ENCODE results near the gene ADAM33.

ADAM33 gene

GRCh38 chr20:3712279-3712873 lies 30.6 kb upstream of the ADAM33 start, which contains the start of gene SIGLEC1:
TSS of gene SIGLEC1 (minus strand) at chr20:3712600. CDS start at chr20:3707128, 5,472 bp downstream.
- H3K9me2 ChIP-seq (replicated peaks; ENCODE audit: insufficient read depth, low read length), result no peaks in the 10 kb centered on the region
- H3K36me3 ChIP-seq (ENCODE audit: low read length), result no peaks in the 10 kb centered on the region
- TF ChIP-seq EZH2phosphoT487 (conservative IDR thresholded peaks at IDR 0.05; ENCODE audit: low read length), result no peak
- no peak for TF ChIP-seq CTCF (IDR thresholded peaks at IDR 0.05; ENCODE audit: insufficient read depth, low read length, poor library complexity, severe bottlenecking)
- no peaks in the 10 kb centered on the region for H4K20me1 ChIP-seq (ENCODE audit: low read depth, low read length)
- H3K9ac ChIP-seq (ENCODE audit: low read length), result no peak within 1 kb of the TSS
- no peaks in the 10 kb centered on the region for H3F3A ChIP-seq (ENCODE audit: insufficient read depth)
- H3K4me3 ChIP-seq (ENCODE audit: insufficient read depth, low read length, poor library complexity, severe bottlenecking), result no peak within 1 kb of the TSS
- no peaks in the 10 kb centered on the region for H3K79me2 ChIP-seq (ENCODE audit: insufficient read depth, low read length)
- H2AFZ ChIP-seq (ENCODE audit: low read depth, low read length, severe bottlenecking), result no peak within 1 kb of the TSS
- no peak within 1 kb of the TSS for H3K4me2 ChIP-seq (ENCODE audit: low read depth, low read length, poor library complexity, severe bottlenecking)
- H3K9me3 ChIP-seq (ENCODE audit: insufficient read depth, low read length), result no peaks in the 10 kb centered on the region
- H3K27me3 ChIP-seq (ENCODE audit: low read length), result no peaks in the 10 kb centered on the region
- no peak within 1 kb of the TSS for H3K27ac ChIP-seq (ENCODE audit: low read depth, low read length)

DNA sequence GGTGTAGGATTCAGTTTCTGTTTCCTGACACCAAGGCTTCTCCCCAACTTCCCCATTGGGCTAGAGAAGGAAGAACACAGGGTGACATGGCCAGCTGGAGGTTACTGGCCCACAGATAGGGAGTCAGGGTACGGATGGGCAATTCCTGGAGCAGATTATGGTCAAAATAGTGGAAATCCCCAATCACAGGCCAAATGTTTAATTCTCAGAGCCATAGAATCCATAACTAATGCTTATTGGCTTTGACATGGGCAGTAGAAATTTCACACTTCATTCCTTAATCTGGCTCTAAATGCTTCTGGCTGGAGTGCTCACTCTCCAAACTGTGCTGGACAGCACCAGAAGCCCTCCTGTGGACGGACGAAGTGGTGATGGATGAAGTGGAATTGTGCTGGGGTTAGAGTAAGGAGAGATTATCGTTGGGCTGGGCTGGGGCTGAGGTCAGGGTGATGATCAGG lies 29.7 kb upstream of the ADAM33 start:
- Histone ChIP-seq H3K36me3 (ENCODE audit: low read length) (no peaks in the 10 kb centered on the region), H3K9me3 (ENCODE audit: insufficient read depth, low read length) (no peaks in the 10 kb centered on the region), H4K20me1 (ENCODE audit: low read depth, low read length) (no peaks in the 10 kb centered on the region), H3K27me3 (ENCODE audit: low read length) (no peaks in the 10 kb centered on the region), H3K4me3 (ENCODE audit: insufficient read depth, low read length, poor library complexity, severe bottlenecking) (no peak overlapping the region), H3F3A (ENCODE audit: insufficient read depth) (no peaks in the 10 kb centered on the region), H3K9me2 (replicated peaks; ENCODE audit: insufficient read depth, low read length) (no peaks in the 10 kb centered on the region), H3K4me2 (ENCODE audit: low read depth, low read length, poor library complexity, severe bottlenecking) (no peak overlapping the region), H3K27ac (ENCODE audit: low read depth, low read length) (no peak overlapping the region), H3K9ac (ENCODE audit: low read length) (no peak overlapping the region), H3K79me2 (ENCODE audit: insufficient read depth, low read length) (no peaks in the 10 kb centered on the region), H2AFZ (ENCODE audit: low read depth, low read length, severe bottlenecking) (no peak overlapping the region)
- TF ChIP-seq EZH2phosphoT487 (conservative IDR thresholded peaks at IDR 0.05; ENCODE audit: low read length), result no peak
- TF ChIP-seq CTCF (IDR thresholded peaks at IDR 0.05; ENCODE audit: insufficient read depth, low read length, poor library complexity, severe bottlenecking), result no peak

DNA sequence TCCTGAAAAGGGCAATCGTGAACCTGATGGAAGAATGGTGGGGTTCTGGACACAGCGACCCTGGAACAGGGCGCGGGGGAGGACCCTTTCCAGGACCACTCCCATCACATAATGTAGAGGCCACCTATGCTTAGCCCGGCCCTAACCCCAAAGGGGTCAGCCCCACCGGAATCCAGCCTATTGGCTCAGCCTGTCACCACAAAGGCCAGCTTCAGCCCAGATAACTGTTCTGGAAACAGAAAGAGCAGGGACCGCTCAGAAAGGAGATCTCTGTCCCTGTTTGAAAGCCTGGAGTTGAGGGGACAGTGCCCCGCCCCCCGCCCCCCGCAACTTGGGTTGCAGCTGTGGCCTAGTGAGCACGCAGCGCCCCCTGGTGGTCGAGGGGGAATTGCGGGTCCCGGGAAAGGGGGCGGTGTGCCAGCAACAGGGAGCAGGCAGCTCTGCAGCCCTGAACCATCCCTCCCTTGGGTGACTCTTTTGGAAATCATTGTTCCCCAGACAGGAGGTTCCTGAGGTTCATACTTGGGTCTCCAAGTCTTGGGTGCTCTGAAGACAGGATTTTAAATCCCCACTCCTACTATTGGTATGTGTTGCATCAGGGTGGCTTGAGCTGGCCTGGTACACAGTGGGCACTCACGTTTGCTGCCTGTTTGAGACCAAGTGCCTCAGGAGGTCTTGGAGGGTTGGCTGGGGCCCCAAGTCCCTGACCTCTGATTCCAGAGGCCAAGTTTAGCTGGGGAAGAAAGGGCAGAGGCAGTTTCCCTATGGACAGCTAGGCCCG lies 29.1 kb upstream of the ADAM33 start:
- Histone ChIP-seq H2AFZ (ENCODE audit: low read depth, low read length, severe bottlenecking) (no peak overlapping the region), H3K9ac (ENCODE audit: low read length) (no peak overlapping the region), H3K4me3 (ENCODE audit: insufficient read depth, low read length, poor library complexity, severe bottlenecking) (no peak overlapping the region), H3K27me3 (ENCODE audit: low read length) (no peaks in the 10 kb centered on the region), H3K4me2 (ENCODE audit: low read depth, low read length, poor library complexity, severe bottlenecking) (no peak overlapping the region), H3K79me2 (ENCODE audit: insufficient read depth, low read length) (no peaks in the 10 kb centered on the region), H3K9me2 (replicated peaks; ENCODE audit: insufficient read depth, low read length) (no peaks in the 10 kb centered on the region), H3K9me3 (ENCODE audit: insufficient read depth, low read length) (no peaks in the 10 kb centered on the region), H4K20me1 (ENCODE audit: low read depth, low read length) (no peaks in the 10 kb centered on the region), H3K36me3 (ENCODE audit: low read length) (no peaks in the 10 kb centered on the region), H3F3A (ENCODE audit: insufficient read depth) (no peaks in the 10 kb centered on the region), H3K27ac (ENCODE audit: low read depth, low read length) (no peak overlapping the region)
- TF ChIP-seq EZH2phosphoT487 (conservative IDR thresholded peaks at IDR 0.05; ENCODE audit: low read length) (no peak), CTCF (IDR thresholded peaks at IDR 0.05; ENCODE audit: insufficient read depth, low read length, poor library complexity, severe bottlenecking) (peak; percentile 93)
